Vagina (tissue), 2 donors: ENCODE data around the gene HES7. TPM values are rescaled to one million over a fixed set of nuclear protein-coding genes. Genes with fewer than 3 reads are reported as not detected.

Source experiments
- DNase-seq, 2 donors: peaks; one replicate each; pipeline ENCODE4 v3.0.0-alpha.2; 2017; ENCODE audit errors: extremely low spot score in 2 of 2
- H3K27ac ChIP-seq: fragments of 200-600 bp; sonication (generic); one replicate; pipeline ENCODE4 v1.5.1; 2019
- H3K27me3 ChIP-seq: fragments of 200-600 bp; sonication (generic); one replicate; pipeline ENCODE4 v1.5.1; 2019
- H3K36me3 ChIP-seq, 2 donors: fragments of 200-600 bp; sonication (generic); one replicate each; pipeline ENCODE4 v1.5.1; 2017 to 2019
- H3K4me1 ChIP-seq: fragments of 200-600 bp; sonication (generic); one replicate; pipeline ENCODE4 v1.5.1; 2019
- H3K4me3 ChIP-seq, 2 donors: fragments of 200-600 bp; sonication (generic); 1 replicate in 1 of 2; 2 replicates in 1 of 2; pipeline ENCODE4 v1.5.1; 2016 to 2019
- H3K9me3 ChIP-seq: fragments of 200-600 bp; sonication (generic); one replicate; pipeline ENCODE4 v1.5.1; 2019
- CTCF ChIP-seq, 3 experiments: fragments of 450-650 bp in 2 of 3; fragments of 200-600 bp in 1 of 3; sonication (generic) in 1 of 3; IDR thresholded peaks; one replicate each; pipeline ENCODE4 v1.5.1; 2017 to 2019; ENCODE audit warnings: antibody characterized with exemption in 3 of 3, mild to moderate bottlenecking in 2 of 3, moderate library complexity in 2 of 3
- POLR2A ChIP-seq, 2 donors: fragments of 450-650 bp; IDR thresholded peaks; one replicate each; pipeline ENCODE4 v1.6.1; 2017; ENCODE audit warnings: antibody characterized with exemption in 2 of 2, mild to moderate bottlenecking in 2 of 2, moderate library complexity in 2 of 2
- POLR2AphosphoS5 ChIP-seq, 2 donors: sonication (generic); formaldehyde crosslinking; IDR thresholded peaks; one replicate each; pipeline ENCODE4 v1.9.0; 2017; ENCODE audit warnings: antibody characterized with exemption in 2 of 2, mild to moderate bottlenecking in 2 of 2, low read depth in 1 of 2; ENCODE audit not compliant: insufficient read depth in 1 of 2
- intact Hi-C: fragments of 100-400 bp; cut with DNase I; formaldehyde crosslinking; loops from one replicate; pipeline ENCODE4 v1.15.1; 2023
- total RNA-seq: library from RNA; depleted of rRNA; stranded (reverse); fragments of >200 nt; gene quantifications from one replicate; pipeline ENCODE4 v1.2.3, GENCODE V29; 2016

HES7 gene
- total RNA-seq, 1 donor from 2014 or later: not detected

- H3K9me3 ChIP-seq: no peaks in the 10 kb centered on the region
- no peaks in the 10 kb centered on the region for H3K27me3 ChIP-seq
- intact Hi-C loops: no loop called here
- TF ChIP-seq CTCF (IDR thresholded peaks at IDR 0.05) (no peak), POLR2AphosphoS5 (IDR thresholded peaks at IDR 0.05; ENCODE audit: insufficient read depth in 1 of 2, low read depth in 1 of 2) (no peak), POLR2A (IDR thresholded peaks at IDR 0.05) (no peak)
- H3K27ac ChIP-seq: peak overlapping the region; percentile 94
- H3K4me3 ChIP-seq: peak overlapping the region in 1 of 2 donors; percentile 29
- DNase-seq: no peak
- H3K4me1 ChIP-seq: peaks cover 23% of the 10 kb centered on the region
- peaks cover 3 to 42% of the 10 kb centered on the region in 2 donors for H3K36me3 ChIP-seq
These were observed 14.4 kb upstream of the HES7 start for GRCh38 chr17:8138374-8138671.

GRCh38 chr17:8137645-8138373 is 13.9 kb upstream of the HES7 start:
- no peaks in the 10 kb centered on the region for H3K9me3 ChIP-seq
- peak overlapping the region; percentile 94 for H3K27ac ChIP-seq
- no peaks in the 10 kb centered on the region for H3K27me3 ChIP-seq
- peaks cover 23% of the 10 kb centered on the region for H3K4me1 ChIP-seq
- intact Hi-C loops: no loop called here
- no peak for DNase-seq
- TF ChIP-seq POLR2A (IDR thresholded peaks at IDR 0.05) (no peak), CTCF (IDR thresholded peaks at IDR 0.05) (no peak), POLR2AphosphoS5 (IDR thresholded peaks at IDR 0.05; ENCODE audit: insufficient read depth in 1 of 2, low read depth in 1 of 2) (no peak)
- peaks cover 3 to 37% of the 10 kb centered on the region in 2 donors for H3K36me3 ChIP-seq
- H3K4me3 ChIP-seq: peak overlapping the region in 1 of 2 donors; percentile 29

- H3K36me3 ChIP-seq: no peaks in the 10 kb centered on the region
- intact Hi-C loops: no loop called here
- no peaks in the 10 kb centered on the region for H3K9me3 ChIP-seq
- H3K27ac ChIP-seq: no peak overlapping the region
- no peak for DNase-seq
- no peak overlapping the region for H3K4me3 ChIP-seq
- TF ChIP-seq POLR2A (IDR thresholded peaks at IDR 0.05) (no peak), CTCF (IDR thresholded peaks at IDR 0.05) (no peak), POLR2AphosphoS5 (IDR thresholded peaks at IDR 0.05; ENCODE audit: insufficient read depth in 1 of 2, low read depth in 1 of 2) (no peak)
- H3K27me3 ChIP-seq: no peaks in the 10 kb centered on the region
- H3K4me1 ChIP-seq: peaks cover 10% of the 10 kb centered on the region
These were observed 10.0 kb upstream of the HES7 start for GRCh38 chr17:8133941-8134340.

- H3K4me3 ChIP-seq: no peak overlapping the region
- TF ChIP-seq POLR2AphosphoS5 (IDR thresholded peaks at IDR 0.05; ENCODE audit: insufficient read depth in 1 of 2, low read depth in 1 of 2): no peak
- TF ChIP-seq POLR2A (IDR thresholded peaks at IDR 0.05): no peak
- no peak for TF ChIP-seq CTCF (IDR thresholded peaks at IDR 0.05)
- no peaks in the 10 kb centered on the region for H3K9me3 ChIP-seq
- no peak for DNase-seq
- no peaks in the 10 kb centered on the region for H3K27me3 ChIP-seq
- H3K27ac ChIP-seq: no peak overlapping the region
- intact Hi-C loops: no loop called here
- peaks cover 9% of the 10 kb centered on the region for H3K4me1 ChIP-seq
- H3K36me3 ChIP-seq: no peaks in the 10 kb centered on the region
These were observed 9.5 kb upstream of the HES7 start for GRCh38 chr17:8133399-8133798.

- peaks cover 6% of the 10 kb centered on the region for H3K4me1 ChIP-seq
- H3K4me3 ChIP-seq: no peak overlapping the region
- no peak for TF ChIP-seq POLR2A (IDR thresholded peaks at IDR 0.05)
- no peak for TF ChIP-seq POLR2AphosphoS5 (IDR thresholded peaks at IDR 0.05; ENCODE audit: insufficient read depth in 1 of 2, low read depth in 1 of 2)
- no peak for TF ChIP-seq CTCF (IDR thresholded peaks at IDR 0.05)
- no peak for DNase-seq
- H3K27me3 ChIP-seq: no peaks in the 10 kb centered on the region
- intact Hi-C loops: no loop called here
- no peaks in the 10 kb centered on the region for H3K9me3 ChIP-seq
- no peaks in the 10 kb centered on the region for H3K36me3 ChIP-seq
- no peak overlapping the region for H3K27ac ChIP-seq
These were observed 8.0 kb upstream of the HES7 start for GRCh38 chr17:8131844-8132441.
